Heart left ventricle (tissue), 16 donors: ENCODE results near the gene HMG20B. TPM values are rescaled to one million over a fixed set of nuclear protein-coding genes. Genes with fewer than 3 reads are reported as not detected.

Experiments used
- ATAC-seq, 4 donors: fragments of 200-7000 bp; cut with Tn5 transposase; one replicate each; pipeline ENCODE4 v1.9.1; 2020 to 2022; ENCODE audit warnings: moderate library complexity in 4 of 4, mild to moderate bottlenecking in 3 of 4, moderate number of reproducible peaks in 1 of 4
- DNase-seq, 5 donors: peaks; one replicate each; pipeline ENCODE4 v3.0.0-alpha.2; 2020
- H3K27ac ChIP-seq, 12 donors: fragments of 200-600 bp; sonication (generic) in 4 of 12; one replicate each; pipeline versions ENCODE4 v1.5.0 to v1.8.0; 2016 to 2022; ENCODE audit warnings: mild to moderate bottlenecking in 2 of 12
- H3K27me3 ChIP-seq, 9 donors: fragments of 200-600 bp; sonication (generic) in 2 of 9; one replicate each; pipeline versions ENCODE4 v1.5.1 to v1.8.0; 2016 to 2022; ENCODE audit warnings: mild to moderate bottlenecking in 3 of 9
- H3K36me3 ChIP-seq, 9 donors: fragments of 200-600 bp; sonication (generic) in 2 of 9; one replicate each; pipeline versions ENCODE4 v1.5.0 to v1.8.0; 2018 to 2022; ENCODE audit warnings: mild to moderate bottlenecking in 2 of 9
- H3K4me1 ChIP-seq, 12 donors: fragments of 200-600 bp; sonication (generic) in 4 of 12; one replicate each; pipeline versions ENCODE4 v1.5.0 to v1.8.0; 2016 to 2022; ENCODE audit warnings: mild to moderate bottlenecking in 3 of 12
- H3K4me3 ChIP-seq, 12 donors: fragments of 200-600 bp; sonication (generic) in 4 of 12; one replicate each; pipeline versions ENCODE4 v1.5.0 to v1.8.0; 2017 to 2022; ENCODE audit warnings: mild to moderate bottlenecking in 9 of 12, moderate library complexity in 4 of 12
- H3K9me3 ChIP-seq, 12 donors: fragments of 200-600 bp; sonication (generic) in 4 of 12; one replicate each; pipeline versions ENCODE4 v1.5.0 to v1.8.0; 2016 to 2022; ENCODE audit warnings: mild to moderate bottlenecking in 1 of 12
- POLR2A ChIP-seq, 2 donors: fragments of 450-650 bp; IDR thresholded peaks; one replicate each; pipeline ENCODE4 v1.6.1; 2017; ENCODE audit warnings: antibody characterized with exemption in 2 of 2, mild to moderate bottlenecking in 2 of 2, moderate library complexity in 2 of 2
- WGBS, 4 donors: extraction: QIAGEN DNeasy Blood & Tissue Kit in 2 of 4; methylation state at CpG; one replicate each; pipeline versions ENCODE4 v1.1.5 to v1.1.7; 2013 to 2018; 5-methylcytosine and 5-hydroxymethylcytosine counted together
- intact Hi-C, 10 donors: fragments of 100-400 bp; cut with DNase I; formaldehyde crosslinking; loops; one replicate each; pipeline versions ENCODE4 v1.11.1 to v1.14.2; 2022
- polyA plus RNA-seq, 2 donors: library from polyadenylated mRNA; stranded (reverse); fragments of 200-250 nt; gene quantifications; one replicate each; pipeline ENCODE4 v1.2.3, GENCODE V29; 2013
- total RNA-seq, 9 donors: library from RNA; depleted of rRNA in 2 of 9; stranded (reverse); fragments of >200 nt in 2 of 9; fragmentation: NEBNext Ultra II Directional in 3 of 9; extraction: Animal tissue kit (Norgen Biotek cat#: 25700) in 3 of 9; gene quantifications; one replicate each; pipeline versions ENCODE4 v1.1.0 to v1.2.4, GENCODE V29; 2016 to 2023
- TF ChIP-seq, protein P1 (sequence below), 12 donors: fragments of 200-600 bp; sonication (generic) in 4 of 12; IDR thresholded peaks; one replicate each; pipeline versions ENCODE4 v1.5.0 to v1.8.0; 2018 to 2022; ENCODE audit warnings: antibody characterized with exemption in 12 of 12, mild to moderate bottlenecking in 5 of 12
- donor health status: ischemic (EF 13 %, LVEDD 7.1; RV severe dilation, severe dysfunction).
- donor health status: healthy with polysubstance abuse.
- donor health status: DM: no; HTN: yes; CAD: no.
- donor health status: DM: no; HTN: no; CAD: no.
- donor health status: ischemic (EF 25% LVEDD 6.9; RV normal size, moderate dysfunction).
- donor health status: ischemic (EF 25% LVEDD 5.7; RV mildly dilated, moderate dysfunction).
- donor health status: healthy.
- donor health status: DM: yes; HTN: yes; CAD: no.
- donor health status: ischemic (EF 35%, LVEDD 5.7; RV mildly dilated, moderate dysfunction).
- donor health status: nonischemic (EF 11% LVEDD 7.7; RV severe dilation, severe dysfunction).
- donor health status: DM: yes; HTN: yes; CAD: no.
- donor health status: PGD.
- donor health status: ischemic (EF 29% LVEDD 5.4; RV normal size, mild dysfunction).
- donor health status: nonischemic (EF 23%, LVEDD 6.1; RV moderate dilation, normal function).

HMG20B gene
- total and polyA plus RNA-seq, 11 donors: 24.8 to 68.6 (median 42.1) TPM

DNA sequence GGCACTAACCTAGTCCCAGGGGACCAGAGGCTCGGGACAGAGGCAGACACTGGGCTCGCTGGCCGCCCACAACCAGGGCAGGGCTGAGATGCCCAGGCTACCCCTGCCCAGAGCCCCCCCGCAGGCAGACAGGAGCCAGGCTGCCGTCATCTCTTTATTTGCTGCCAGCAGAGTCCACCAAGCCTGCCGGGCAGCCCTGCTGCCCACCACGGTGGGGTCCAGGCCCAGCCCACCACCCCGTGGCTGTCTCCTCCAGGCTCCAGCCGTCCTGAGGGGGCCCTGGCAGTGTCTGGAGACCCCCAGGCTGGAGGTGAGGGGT, 28.7 kb upstream of the HMG20B start:
- no peak for ATAC-seq
- 76 to 87% (median 85%) methylated on average over 4 to 9 of the region's 9 CpGs for whole genome bisulfite sequencing, 4 donors

DNA sequence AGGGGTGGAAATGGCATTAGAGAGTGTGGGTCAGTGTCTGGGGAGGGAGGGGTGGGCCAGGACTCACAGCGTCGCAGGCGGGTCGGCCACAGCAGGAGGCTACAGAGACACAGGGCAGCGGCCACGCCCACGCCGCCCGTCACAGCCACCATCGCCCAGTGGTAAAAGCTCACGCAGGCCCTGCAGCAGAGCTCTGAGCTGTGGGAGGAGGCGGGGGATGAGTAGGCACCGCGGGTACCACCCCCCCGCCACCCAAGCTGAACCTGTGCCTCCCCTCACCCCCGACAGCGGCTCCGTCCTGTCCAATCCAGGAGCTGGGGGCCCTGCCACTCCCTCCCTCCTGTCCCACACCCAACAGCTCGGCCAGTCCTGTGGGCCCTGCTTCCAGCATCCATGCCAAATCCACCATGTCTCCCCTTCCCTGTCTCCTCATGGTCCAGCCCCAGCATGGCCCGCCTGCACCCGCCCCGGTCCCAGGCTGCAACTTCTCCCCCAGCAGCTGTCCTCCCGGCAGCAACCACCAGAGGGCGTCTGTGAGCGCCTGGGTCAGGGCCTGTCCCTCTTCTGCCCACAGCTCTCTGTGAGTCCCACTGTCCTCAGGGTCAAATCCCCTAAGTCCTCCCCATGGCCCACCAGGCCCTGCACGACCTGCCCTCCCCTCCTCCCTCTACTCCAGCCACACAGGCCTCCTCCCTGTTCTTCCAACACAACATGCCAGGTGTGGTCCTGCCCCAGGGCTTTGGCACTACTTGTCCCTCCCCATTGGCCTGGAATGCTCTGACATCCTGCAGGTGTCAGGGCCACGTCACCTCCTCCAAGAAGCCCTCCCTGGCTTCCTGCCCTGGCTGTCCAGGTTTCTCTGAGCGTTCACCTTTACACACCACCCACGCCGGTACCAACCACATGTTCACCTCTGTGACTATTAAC, 27.7 kb upstream of the HMG20B start:
- H3K4me1 ChIP-seq: peaks cover 0 to 9% (median 0%) of the 10 kb centered on the region in 12 donors
- H3K27ac ChIP-seq: no peak overlapping the region
- intact Hi-C loops: loop anchor here in 5 of 10 donors (1.0 to 10.0 kb wide), 5 partner anchors 72 to 162 kb away; partner anchors contain the start of genes TJP3 (in 2 of the 5) and PIP5K1C (in 1 of the 5)
- 68 to 71% (median 69%) methylated on average over 29 to 30 of the region's 30 CpGs for WGBS, 4 donors
- no peak for TF ChIP-seq POLR2A (IDR thresholded peaks at IDR 0.05)
- TF ChIP-seq, protein P1, sequence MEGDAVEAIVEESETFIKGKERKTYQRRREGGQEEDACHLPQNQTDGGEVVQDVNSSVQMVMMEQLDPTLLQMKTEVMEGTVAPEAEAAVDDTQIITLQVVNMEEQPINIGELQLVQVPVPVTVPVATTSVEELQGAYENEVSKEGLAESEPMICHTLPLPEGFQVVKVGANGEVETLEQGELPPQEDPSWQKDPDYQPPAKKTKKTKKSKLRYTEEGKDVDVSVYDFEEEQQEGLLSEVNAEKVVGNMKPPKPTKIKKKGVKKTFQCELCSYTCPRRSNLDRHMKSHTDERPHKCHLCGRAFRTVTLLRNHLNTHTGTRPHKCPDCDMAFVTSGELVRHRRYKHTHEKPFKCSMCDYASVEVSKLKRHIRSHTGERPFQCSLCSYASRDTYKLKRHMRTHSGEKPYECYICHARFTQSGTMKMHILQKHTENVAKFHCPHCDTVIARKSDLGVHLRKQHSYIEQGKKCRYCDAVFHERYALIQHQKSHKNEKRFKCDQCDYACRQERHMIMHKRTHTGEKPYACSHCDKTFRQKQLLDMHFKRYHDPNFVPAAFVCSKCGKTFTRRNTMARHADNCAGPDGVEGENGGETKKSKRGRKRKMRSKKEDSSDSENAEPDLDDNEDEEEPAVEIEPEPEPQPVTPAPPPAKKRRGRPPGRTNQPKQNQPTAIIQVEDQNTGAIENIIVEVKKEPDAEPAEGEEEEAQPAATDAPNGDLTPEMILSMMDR (IDR thresholded peaks at IDR 0.05): peak; percentile 74 to 97 (median 90)
- no peaks in the 10 kb centered on the region for H3K9me3 ChIP-seq
- peak; percentile 18 to 69 (median 62) for ATAC-seq
- H3K36me3 ChIP-seq: peaks cover 0 to 62% (median 11%) of the 10 kb centered on the region in 9 donors
- peak; percentile 62 to 87 (median 68) for DNase-seq
- H3K27me3 ChIP-seq: no peaks in the 10 kb centered on the region
- H3K4me3 ChIP-seq: no peak overlapping the region

More for the DNA sequence above, 28.7 kb upstream of the HMG20B start:
- DNase-seq: no peak
- Histone ChIP-seq H3K4me1 (peaks cover 0 to 8% (median 0%) of the 10 kb centered on the region in 12 donors), H3K36me3 (peaks cover 0 to 55% (median 12%) of the 10 kb centered on the region in 9 donors), H3K4me3 (no peak overlapping the region), H3K27me3 (no peaks in the 10 kb centered on the region), H3K9me3 (no peaks in the 10 kb centered on the region), H3K27ac (no peak overlapping the region)
- TF ChIP-seq, protein P1 (IDR thresholded peaks at IDR 0.05): no peak
- TF ChIP-seq POLR2A (IDR thresholded peaks at IDR 0.05): no peak
- intact Hi-C loops: loop anchor here in 1 of 10 donors (2.0 to 10.0 kb wide), 2 partner anchors 75 to 161 kb away; partner anchors contain the start of genes PIP5K1C and TJP3

- Histone ChIP-seq H3K36me3 (peaks cover 0 to 66% (median 11%) of the 10 kb centered on the region in 9 donors), H3K27me3 (no peaks in the 10 kb centered on the region), H3K4me3 (no peak overlapping the region), H3K27ac (no peak overlapping the region), H3K9me3 (no peaks in the 10 kb centered on the region), H3K4me1 (peaks cover 0 to 9% (median 0%) of the 10 kb centered on the region in 12 donors)
- intact Hi-C loops: loop anchor here in 5 of 10 donors (1.0 to 10.0 kb wide), 5 partner anchors 72 to 162 kb away; partner anchors contain the start of genes TJP3 (in 2 of the 5) and PIP5K1C (in 1 of the 5)
- WGBS, 4 donors: 80 to 85% (median 83%) methylated on average over 10 of the region's 10 CpGs
- no peak for TF ChIP-seq POLR2A (IDR thresholded peaks at IDR 0.05)
- TF ChIP-seq, protein P1 (IDR thresholded peaks at IDR 0.05): no peak
- DNase-seq (no peak), ATAC-seq (no peak)
These were observed 27.1 kb upstream of the HMG20B start for GRCh38 chr19:3545669-3546034.

DNA sequence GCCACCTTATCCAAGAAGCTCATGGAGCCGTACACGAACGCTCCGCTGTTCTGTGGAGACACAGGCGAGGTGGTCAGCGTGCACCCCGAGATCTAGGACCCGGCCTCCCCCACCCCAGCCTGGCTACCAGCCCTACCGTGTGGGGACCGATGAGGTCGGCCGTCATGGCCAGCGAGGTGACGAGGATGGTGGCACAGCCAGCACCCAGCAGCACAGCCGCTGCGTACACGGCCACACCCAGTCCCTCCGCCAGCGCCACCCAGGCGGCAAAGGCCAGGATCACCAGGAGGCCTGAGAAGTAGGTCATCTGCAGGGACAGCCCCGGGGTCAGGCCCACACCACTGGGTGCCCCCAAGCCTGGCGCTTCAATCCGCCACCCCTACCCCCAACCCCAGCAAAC, 26.6 kb upstream of the HMG20B start:
- Histone ChIP-seq H3K27ac (no peak overlapping the region), H3K27me3 (no peaks in the 10 kb centered on the region), H3K4me1 (peaks cover 0 to 9% (median 0%) of the 10 kb centered on the region in 12 donors), H3K4me3 (no peak overlapping the region), H3K36me3 (peaks cover 0 to 70% (median 11%) of the 10 kb centered on the region in 9 donors), H3K9me3 (no peaks in the 10 kb centered on the region)
- 90 to 99% (median 91%) methylated on average over 18 to 23 of the region's 23 CpGs for WGBS, 4 donors
- ATAC-seq (no peak), DNase-seq (no peak)
- intact Hi-C loops: loop anchor here in 5 of 10 donors (5.0 to 10.0 kb wide), 3 partner anchors 71 to 161 kb away; partner anchors contain the start of genes TJP3 (in 2 of the 5) and PIP5K1C (in 1 of the 5)
- TF ChIP-seq POLR2A (IDR thresholded peaks at IDR 0.05): no peak
- TF ChIP-seq, protein P1 (IDR thresholded peaks at IDR 0.05): no peak
